ENCODE data around the gene DDX41.
A peak's percentile ranks its signal among the peaks of the same experiment; 100 is the strongest.

The DDX41 gene

DNA sequence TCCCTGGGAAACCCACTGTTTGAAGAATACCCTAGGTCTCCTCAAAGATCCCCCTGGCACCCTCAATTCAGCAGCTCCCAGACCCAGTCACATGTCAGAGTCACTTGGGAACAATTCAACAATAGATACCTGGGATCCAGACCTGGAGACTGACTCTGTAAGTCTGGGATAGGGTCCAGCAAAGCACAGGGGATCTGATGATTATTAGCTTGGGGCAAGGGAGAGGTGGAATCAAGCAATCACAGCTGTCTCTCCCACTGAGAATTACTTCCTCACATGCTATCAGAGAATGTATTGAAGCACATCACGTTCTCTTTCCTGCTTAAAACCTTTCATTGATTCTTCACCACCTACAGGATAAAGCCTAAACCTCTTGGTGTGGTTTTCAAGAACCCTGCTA lies 31.7 kb upstream of the DDX41 start:
- H3K4me3 ChIP-seq (ENCODE audit: low read depth, low read length), result no peak overlapping the region
- no peak for TF ChIP-seq CTCF (IDR thresholded peaks at IDR 0.05; ENCODE audit: insufficient read depth, low read length, missing control alignments)
- ChIA-PET CTCF (interaction anchor here (0.9 to 2.2 kb wide), 7 partner anchors 9 to 78 kb away, joined by 3 to 6 read pairs (median 5); no protein-coding TSS in a partner anchor), POLR2A (interaction anchor here (1.0 kb wide), 1 partner anchor 11 kb away, joined by 4 read pairs; no protein-coding TSS in a partner anchor)
- no peak for DNase-seq (ENCODE audit: low read depth, low spot score)

- no peak overlapping the region for H3K4me3 ChIP-seq (ENCODE audit: low read depth, low read length)
- POLR2A ChIA-PET, result interaction anchor here (1.0 to 2.6 kb wide), 3 partner anchors 10 to 53 kb away, joined by 4 to 13 read pairs (median 5); partner anchors contain the start of gene PDLIM7
- TF ChIP-seq CTCF (IDR thresholded peaks at IDR 0.05; ENCODE audit: insufficient read depth, low read length, missing control alignments), result no peak
- no peak for DNase-seq (ENCODE audit: low read depth, low spot score)
- CTCF ChIA-PET, result interaction anchor here (0.9 to 2.2 kb wide), 6 partner anchors 10 to 77 kb away, joined by 4 to 6 read pairs (median 5); no protein-coding TSS in a partner anchor
Observed at GRCh38 chr5:177547736-177548135, 31.0 kb upstream of the DDX41 start.

DNA sequence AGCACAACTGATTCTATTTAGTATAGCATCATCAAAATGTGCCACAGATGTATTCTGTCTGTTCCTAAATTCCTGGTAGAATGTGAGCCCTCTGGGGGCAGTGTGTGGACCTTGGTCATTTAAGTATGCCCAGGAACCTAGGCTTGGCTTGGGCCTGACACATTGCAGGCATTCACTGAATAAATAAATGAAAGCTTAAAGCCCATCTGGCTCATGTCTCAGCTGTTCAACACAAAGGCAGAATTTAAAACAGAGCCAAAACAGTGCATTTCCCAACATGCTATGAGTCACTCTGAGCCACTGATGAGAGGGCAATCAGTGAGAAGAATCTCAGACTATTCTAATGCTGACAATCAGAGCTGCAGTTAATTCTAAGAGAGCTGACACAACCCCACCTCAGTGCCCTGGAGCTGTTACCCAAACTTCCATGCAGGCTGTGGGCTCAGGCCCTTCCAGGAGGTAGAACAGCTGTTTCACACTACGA lies 29.5 kb upstream of the DDX41 start:
- no peak overlapping the region for H3K4me3 ChIP-seq (ENCODE audit: low read depth, low read length)
- ChIA-PET CTCF (interaction anchor here (1.1 to 2.7 kb wide), 6 partner anchors 9 to 61 kb away, joined by 3 to 15 read pairs (median 6); partner anchors contain the start of gene TMED9), POLR2A (interaction anchor here (1.0 to 2.6 kb wide), 7 partner anchors 9 to 98 kb away, joined by 4 to 29 read pairs (median 13); partner anchors contain the start of genes B4GALT7, DDX41 and PDLIM7)
- TF ChIP-seq CTCF (IDR thresholded peaks at IDR 0.05; ENCODE audit: insufficient read depth, low read length, missing control alignments), result peak; percentile 17
- peak; percentile 94 for DNase-seq (ENCODE audit: low read depth, low spot score)

- no peak for TF ChIP-seq CTCF (IDR thresholded peaks at IDR 0.05; ENCODE audit: insufficient read depth, low read length, missing control alignments)
- ChIA-PET POLR2A (interaction anchor here (0.6 to 2.6 kb wide), 7 partner anchors 8 to 54 kb away, joined by 3 to 29 read pairs (median 13); partner anchors contain the start of genes B4GALT7, DDX41 and PDLIM7), CTCF (interaction anchor here (1.3 to 2.7 kb wide), 6 partner anchors 8 to 62 kb away, joined by 3 to 15 read pairs (median 6); no protein-coding TSS in a partner anchor)
- DNase-seq (ENCODE audit: low read depth, low spot score), result peak; percentile 56
- no peak overlapping the region for H3K4me3 ChIP-seq (ENCODE audit: low read depth, low read length)
Observed at GRCh38 chr5:177545487-177546257, 28.9 kb upstream of the DDX41 start.

DNA sequence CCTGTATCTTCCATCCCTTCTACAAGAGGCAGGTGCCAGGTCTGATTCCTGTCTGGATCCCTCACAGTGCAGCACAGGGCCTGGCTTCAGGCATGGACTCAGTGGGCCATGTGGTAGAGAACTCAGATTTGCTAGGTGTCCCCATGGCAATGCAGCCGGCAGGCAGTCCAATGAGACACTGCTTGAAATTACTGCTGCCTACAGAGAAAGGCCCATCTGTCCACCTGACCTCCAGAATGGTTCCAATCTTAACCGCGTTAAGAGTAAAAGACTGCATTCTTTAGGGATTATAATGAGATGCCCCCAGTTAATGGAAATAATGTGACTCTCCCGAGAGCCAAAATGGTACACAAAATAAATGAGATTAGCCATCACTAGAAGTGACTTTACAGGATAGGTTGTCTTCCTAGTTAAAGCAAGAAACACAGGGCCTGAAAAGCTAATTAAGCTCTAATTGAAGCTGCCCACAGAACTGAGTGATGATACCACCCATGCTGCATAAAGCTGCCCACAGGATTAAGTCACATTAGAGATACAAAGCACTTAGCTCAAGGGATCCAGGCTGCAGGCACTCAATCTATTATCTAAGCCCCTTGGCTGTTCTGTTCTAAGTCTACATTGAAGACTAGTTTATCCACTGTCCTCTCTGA lies 26.2 kb upstream of the DDX41 start:
- ChIA-PET POLR2A (no interaction called here), CTCF (interaction anchor here (0.8 to 1.7 kb wide), 3 partner anchors 10 to 42 kb away, joined by 3 to 6 read pairs (median 5); no protein-coding TSS in a partner anchor)
- no peak for TF ChIP-seq CTCF (IDR thresholded peaks at IDR 0.05; ENCODE audit: insufficient read depth, low read length, missing control alignments)
- no peak overlapping the region for H3K4me3 ChIP-seq (ENCODE audit: low read depth, low read length)
- DNase-seq (ENCODE audit: low read depth, low spot score), result no peak

Measured in AG04449 (cell line).